ENCODE results near the gene LCN1.

The LCN1 gene

DNA sequence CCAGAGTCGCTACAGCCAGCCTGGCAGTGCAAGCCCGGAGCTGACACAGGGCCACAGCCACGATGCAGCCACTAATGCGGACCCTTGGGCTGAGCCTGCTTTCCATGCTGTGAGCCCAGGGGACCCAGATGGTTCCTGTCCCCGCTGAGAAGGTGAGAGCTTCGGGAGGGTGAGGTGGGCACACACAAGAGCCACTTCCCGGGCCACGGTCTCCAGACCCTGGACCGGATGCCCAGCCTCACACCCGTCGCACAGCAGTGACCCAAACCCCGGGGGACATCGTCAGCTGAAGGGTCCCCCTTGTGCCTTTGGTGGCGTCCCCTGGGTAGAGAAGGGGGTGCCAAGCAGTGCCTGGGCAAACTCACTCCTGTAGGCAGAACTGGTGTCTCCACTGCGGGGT lies 53.7 kb downstream of the LCN1 start:
- no peak for DNase-seq
